WTC11 (cell line): ENCODE data around the gene NCAPH2. TPM values are rescaled to one million over a fixed set of nuclear protein-coding genes. Genes with fewer than 3 reads are reported as not detected.
A peak's percentile ranks its signal among the peaks of the same experiment; 100 is the strongest.

ENCODE experiments used
- ATAC-seq: fragments of 200-7000 bp; cut with Tn5 transposase; 2 replicates; pipeline ENCODE4 v1.10.0; 2021; ENCODE audit warnings: mild to moderate bottlenecking, moderate library complexity
- CTCF ChIA-PET: fragments of 300-600 bp; sonication (Branson Sonifier 250); formaldehyde crosslinking; loops from one replicate; lab custom pipeline; 2021; ENCODE audit warnings: antibody characterized with exemption; lab: Charles Lee
- POLR2A ChIA-PET: fragments of 350-600 bp; sonication (Branson Sonifier 250); formaldehyde crosslinking; loops from one replicate; lab custom pipeline; 2021; ENCODE audit warnings: antibody characterized with exemption; lab: Charles Lee
- DNase-seq: peaks from one replicate; pipeline ENCODE4 v3.0.0; 2021; ENCODE audit warnings: low spot score
- H3K27ac Mint-ChIP-seq: 2 replicates; pipeline ENCODE4 v1.8.0; 2021; ENCODE audit warnings: mixed read lengths
- H3K27me3 Mint-ChIP-seq: 2 replicates; pipeline ENCODE4 v1.8.0; 2021; ENCODE audit warnings: low read depth, mild to moderate bottlenecking, moderate library complexity, mixed read lengths
- H3K36me3 Mint-ChIP-seq: 2 replicates; pipeline ENCODE4 v1.8.0; 2021; ENCODE audit warnings: mixed read lengths
- H3K4me1 Mint-ChIP-seq: 2 replicates; pipeline ENCODE4 v1.8.0; 2022; ENCODE audit warnings: mixed read lengths
- H3K4me3 Mint-ChIP-seq: 2 replicates; pipeline ENCODE4 v1.8.0; 2021; ENCODE audit warnings: mild to moderate bottlenecking, moderate library complexity, mixed read lengths
- H3K9me3 Mint-ChIP-seq: 2 replicates; pipeline ENCODE4 v1.8.0; 2021; ENCODE audit warnings: mixed read lengths
- ETV6 ChIP-seq: sonication (generic); formaldehyde crosslinking; IDR thresholded peaks from 2 replicates; pipeline ENCODE4 v1.8.1; 2022; ENCODE audit warnings: mild to moderate bottlenecking, missing genetic modification reagents
- FOXJ3 ChIP-seq: sonication (generic); formaldehyde crosslinking; IDR thresholded peaks from 2 replicates; pipeline ENCODE4 v1.9.0; 2021; ENCODE audit warnings: missing genetic modification reagents, mild to moderate bottlenecking, borderline replicate concordance
- GTF2I ChIP-seq: fragments of 250-450 bp; sonication (Bioruptor Pico); conservative IDR thresholded peaks from 2 replicates; pipeline ENCODE4 v1.4.0; 2021; ENCODE audit warnings: mild to moderate bottlenecking
- HMGA2 ChIP-seq: fragments of 250-450 bp; sonication (Bioruptor Pico); IDR thresholded peaks from 2 replicates; pipeline ENCODE4 v1.4.0; 2021; ENCODE audit warnings: mild to moderate bottlenecking, moderate library complexity
- MXD4 ChIP-seq: fragments of 250-450 bp; sonication (Bioruptor Pico); IDR thresholded peaks from 2 replicates; pipeline ENCODE4 v1.8.0; 2021; ENCODE audit warnings: mild to moderate bottlenecking, moderate library complexity, borderline replicate concordance
- NFE2L1 ChIP-seq: sonication (generic); formaldehyde crosslinking; IDR thresholded peaks from 2 replicates; pipeline ENCODE4 v1.8.1; 2023; ENCODE audit warnings: missing genetic modification reagents
- PRRX2 ChIP-seq: fragments of 250-450 bp; sonication (Bioruptor Pico); IDR thresholded peaks from 2 replicates; pipeline ENCODE4 v1.8.0; 2021; ENCODE audit warnings: mild to moderate bottlenecking
- RORB ChIP-seq: fragments of 250-450 bp; sonication (Bioruptor Pico); IDR thresholded peaks from 2 replicates; pipeline ENCODE4 v1.9.0; 2021; ENCODE audit warnings: mild to moderate bottlenecking
- TCF7 ChIP-seq: sonication (generic); formaldehyde crosslinking; IDR thresholded peaks from 2 replicates; pipeline ENCODE4 v1.8.0; 2022; ENCODE audit warnings: mild to moderate bottlenecking, low read depth, missing genetic modification reagents, moderate library complexity
- TP53 ChIP-seq: sonication (generic); formaldehyde crosslinking; IDR thresholded peaks from 2 replicates; pipeline ENCODE4 v1.8.1; 2023; ENCODE audit warnings: mild to moderate bottlenecking, missing genetic modification reagents
- ZBTB21 ChIP-seq: sonication (generic); formaldehyde crosslinking; IDR thresholded peaks from 2 replicates; pipeline ENCODE4 v1.8.1; 2023; ENCODE audit warnings: mild to moderate bottlenecking, missing genetic modification reagents, borderline replicate concordance
- ZNF121 ChIP-seq: sonication (generic); formaldehyde crosslinking; IDR thresholded peaks from 2 replicates; pipeline ENCODE4 v1.8.0; 2023; ENCODE audit warnings: missing genetic modification reagents
- ZNF219 ChIP-seq: sonication (generic); formaldehyde crosslinking; IDR thresholded peaks from 2 replicates; pipeline ENCODE4 v1.8.0; 2023; ENCODE audit warnings: missing genetic modification reagents, mild to moderate bottlenecking, borderline replicate concordance
- ZNF416 ChIP-seq: fragments of 250-450 bp; sonication (Bioruptor Pico); IDR thresholded peaks from 2 replicates; pipeline ENCODE4 v1.9.0; 2021; ENCODE audit warnings: mild to moderate bottlenecking, inconsistent platforms
- total RNA-seq: library from RNA; stranded (reverse); gene quantifications from 3 replicates; pipeline ENCODE4 v1.2.3, GENCODE V29; 2021
- TF ChIP-seq, protein P1 (sequence below): sonication (generic); formaldehyde crosslinking; IDR thresholded peaks from 2 replicates; pipeline ENCODE4 v1.8.0; 2023; ENCODE audit warnings: mild to moderate bottlenecking, missing genetic modification reagents
- TF ChIP-seq, protein P2 (sequence below): fragments of 200-600 bp; IDR thresholded peaks from 2 replicates; pipeline ENCODE4 v1.8.0; 2022; ENCODE audit warnings: antibody characterized with exemption
- TF ChIP-seq, protein P3 (sequence below): sonication (generic); formaldehyde crosslinking; IDR thresholded peaks from 2 replicates; pipeline ENCODE4 v1.8.1; 2022; ENCODE audit warnings: missing genetic modification reagents, borderline replicate concordance
- TF ChIP-seq, protein P4 (sequence below): sonication (generic); formaldehyde crosslinking; IDR thresholded peaks from 2 replicates; pipeline ENCODE4 v1.8.1; 2022; ENCODE audit warnings: mild to moderate bottlenecking, moderate library complexity, missing genetic modification reagents
- TF ChIP-seq, protein P5 (sequence below): fragments of 250-450 bp; sonication (Bioruptor Pico); IDR thresholded peaks from 2 replicates; pipeline ENCODE4 v1.8.0; 2021; ENCODE audit warnings: mild to moderate bottlenecking

Gene NCAPH2
- total RNA-seq, 1 experiment from 2014 or later, result 78.4 TPM

DNA sequence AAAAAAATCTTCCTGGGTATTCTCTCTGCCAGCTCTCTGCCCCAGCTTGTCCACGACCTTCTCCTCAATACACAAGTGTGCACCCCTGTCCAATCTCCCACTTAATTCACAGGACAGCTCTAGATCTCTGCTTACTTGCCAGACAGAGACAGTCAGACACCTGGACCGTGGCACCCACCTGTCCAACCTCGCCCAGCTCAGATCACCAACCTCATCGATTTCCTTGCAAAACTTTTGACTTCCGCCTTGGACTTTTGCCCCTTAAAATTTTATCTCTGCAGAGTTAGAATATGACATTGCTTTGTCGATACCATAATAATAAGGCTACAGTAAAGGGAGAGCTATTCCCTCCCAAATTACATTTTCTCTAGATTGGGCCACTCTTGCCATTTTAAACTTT, 10.9 kb upstream of the NCAPH2 start:
- H3K9me3 Mint-ChIP-seq, result no peaks in the 10 kb centered on the region
- TF ChIP-seq GTF2I (CRISPR knock-in tag), result no peak
- TF ChIP-seq TP53 (CRISPR knock-in tag), result no peak
- no peak for TF ChIP-seq TCF7 (CRISPR knock-in tag)
- no peak for TF ChIP-seq MXD4 (CRISPR knock-in tag)
- TF ChIP-seq ZBTB21 (CRISPR knock-in tag), result no peak
- TF ChIP-seq RORB (CRISPR knock-in tag), result no peak
- no peak for TF ChIP-seq HMGA2
- no peak for TF ChIP-seq FOXJ3
- TF ChIP-seq, protein P1, sequence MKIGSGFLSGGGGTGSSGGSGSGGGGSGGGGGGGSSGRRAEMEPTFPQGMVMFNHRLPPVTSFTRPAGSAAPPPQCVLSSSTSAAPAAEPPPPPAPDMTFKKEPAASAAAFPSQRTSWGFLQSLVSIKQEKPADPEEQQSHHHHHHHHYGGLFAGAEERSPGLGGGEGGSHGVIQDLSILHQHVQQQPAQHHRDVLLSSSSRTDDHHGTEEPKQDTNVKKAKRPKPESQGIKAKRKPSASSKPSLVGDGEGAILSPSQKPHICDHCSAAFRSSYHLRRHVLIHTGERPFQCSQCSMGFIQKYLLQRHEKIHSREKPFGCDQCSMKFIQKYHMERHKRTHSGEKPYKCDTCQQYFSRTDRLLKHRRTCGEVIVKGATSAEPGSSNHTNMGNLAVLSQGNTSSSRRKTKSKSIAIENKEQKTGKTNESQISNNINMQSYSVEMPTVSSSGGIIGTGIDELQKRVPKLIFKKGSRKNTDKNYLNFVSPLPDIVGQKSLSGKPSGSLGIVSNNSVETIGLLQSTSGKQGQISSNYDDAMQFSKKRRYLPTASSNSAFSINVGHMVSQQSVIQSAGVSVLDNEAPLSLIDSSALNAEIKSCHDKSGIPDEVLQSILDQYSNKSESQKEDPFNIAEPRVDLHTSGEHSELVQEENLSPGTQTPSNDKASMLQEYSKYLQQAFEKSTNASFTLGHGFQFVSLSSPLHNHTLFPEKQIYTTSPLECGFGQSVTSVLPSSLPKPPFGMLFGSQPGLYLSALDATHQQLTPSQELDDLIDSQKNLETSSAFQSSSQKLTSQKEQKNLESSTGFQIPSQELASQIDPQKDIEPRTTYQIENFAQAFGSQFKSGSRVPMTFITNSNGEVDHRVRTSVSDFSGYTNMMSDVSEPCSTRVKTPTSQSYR (CRISPR knock-in tag), result no peak
- TF ChIP-seq PRRX2 (CRISPR knock-in tag), result no peak
- TF ChIP-seq NFE2L1 (CRISPR knock-in tag), result no peak
- peaks cover 4% of the 10 kb centered on the region for H3K27me3 Mint-ChIP-seq
- H3K27ac Mint-ChIP-seq, result no peak overlapping the region
- no peak overlapping the region for H3K4me3 Mint-ChIP-seq
- no peak for ATAC-seq
- DNase-seq, result no peak
- peaks cover 6% of the 10 kb centered on the region for H3K4me1 Mint-ChIP-seq
- no peaks in the 10 kb centered on the region for H3K36me3 Mint-ChIP-seq
- POLR2A ChIA-PET, result interaction anchor here (0.7 to 1.5 kb wide), 2 partner anchors 12 to 31 kb away, joined by 3 to 4 read pairs; no protein-coding TSS in a partner anchor
- CTCF ChIA-PET, result interaction anchor here (0.6 to 2.6 kb wide), 17 partner anchors 9 to 264 kb away, joined by 3 to 24 read pairs (median 6); partner anchors contain the start of genes ADM2, LMF2, NCAPH2 and SCO2

DNA sequence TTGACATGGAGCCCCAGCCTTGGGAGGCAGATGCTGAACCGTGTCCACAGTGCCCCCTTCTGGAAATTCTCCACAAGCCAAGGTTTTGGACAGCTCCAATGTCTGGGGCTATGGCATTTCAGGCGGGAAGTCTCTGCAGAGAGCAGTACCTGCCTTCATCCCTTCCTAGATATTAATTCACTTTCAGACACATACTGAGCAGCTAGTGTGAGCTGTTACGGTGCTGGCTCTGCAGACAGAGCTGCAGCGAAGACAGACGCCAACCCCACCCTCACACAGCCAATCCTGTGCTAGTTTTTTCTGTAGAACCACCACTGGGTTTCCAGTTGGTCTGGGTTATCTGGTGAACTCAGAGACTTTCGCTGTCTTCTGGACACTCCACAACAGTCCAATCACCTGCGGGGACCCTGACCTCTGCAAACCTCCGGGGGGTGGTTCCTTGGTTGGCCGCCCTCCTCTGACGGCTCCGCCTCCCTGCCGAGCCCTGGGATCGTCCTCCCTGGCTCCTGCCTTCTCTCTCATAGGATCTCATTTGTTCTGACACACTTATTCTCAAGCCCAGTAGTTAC, 9.6 kb upstream of the NCAPH2 start:
- ChIA-PET POLR2A (interaction anchor here (0.6 to 1.5 kb wide), 2 partner anchors 13 to 34 kb away, joined by 3 read pairs; no protein-coding TSS in a partner anchor), CTCF (interaction anchor here (0.6 to 2.6 kb wide), 33 partner anchors 8 to 276 kb away, joined by 3 to 24 read pairs (median 5); partner anchors contain the start of genes ADM2, HDAC10, LMF2 and NCAPH2)
- TF ChIP-seq PRRX2 (CRISPR knock-in tag) (no peak), ZNF121 (CRISPR knock-in tag) (no peak), TCF7 (CRISPR knock-in tag) (no peak), ZNF219 (no peak)
- TF ChIP-seq, protein P2, sequence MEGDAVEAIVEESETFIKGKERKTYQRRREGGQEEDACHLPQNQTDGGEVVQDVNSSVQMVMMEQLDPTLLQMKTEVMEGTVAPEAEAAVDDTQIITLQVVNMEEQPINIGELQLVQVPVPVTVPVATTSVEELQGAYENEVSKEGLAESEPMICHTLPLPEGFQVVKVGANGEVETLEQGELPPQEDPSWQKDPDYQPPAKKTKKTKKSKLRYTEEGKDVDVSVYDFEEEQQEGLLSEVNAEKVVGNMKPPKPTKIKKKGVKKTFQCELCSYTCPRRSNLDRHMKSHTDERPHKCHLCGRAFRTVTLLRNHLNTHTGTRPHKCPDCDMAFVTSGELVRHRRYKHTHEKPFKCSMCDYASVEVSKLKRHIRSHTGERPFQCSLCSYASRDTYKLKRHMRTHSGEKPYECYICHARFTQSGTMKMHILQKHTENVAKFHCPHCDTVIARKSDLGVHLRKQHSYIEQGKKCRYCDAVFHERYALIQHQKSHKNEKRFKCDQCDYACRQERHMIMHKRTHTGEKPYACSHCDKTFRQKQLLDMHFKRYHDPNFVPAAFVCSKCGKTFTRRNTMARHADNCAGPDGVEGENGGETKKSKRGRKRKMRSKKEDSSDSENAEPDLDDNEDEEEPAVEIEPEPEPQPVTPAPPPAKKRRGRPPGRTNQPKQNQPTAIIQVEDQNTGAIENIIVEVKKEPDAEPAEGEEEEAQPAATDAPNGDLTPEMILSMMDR, result peak; percentile 33; the same call in 1 of the 2 replicates
- TF ChIP-seq, protein P3, sequence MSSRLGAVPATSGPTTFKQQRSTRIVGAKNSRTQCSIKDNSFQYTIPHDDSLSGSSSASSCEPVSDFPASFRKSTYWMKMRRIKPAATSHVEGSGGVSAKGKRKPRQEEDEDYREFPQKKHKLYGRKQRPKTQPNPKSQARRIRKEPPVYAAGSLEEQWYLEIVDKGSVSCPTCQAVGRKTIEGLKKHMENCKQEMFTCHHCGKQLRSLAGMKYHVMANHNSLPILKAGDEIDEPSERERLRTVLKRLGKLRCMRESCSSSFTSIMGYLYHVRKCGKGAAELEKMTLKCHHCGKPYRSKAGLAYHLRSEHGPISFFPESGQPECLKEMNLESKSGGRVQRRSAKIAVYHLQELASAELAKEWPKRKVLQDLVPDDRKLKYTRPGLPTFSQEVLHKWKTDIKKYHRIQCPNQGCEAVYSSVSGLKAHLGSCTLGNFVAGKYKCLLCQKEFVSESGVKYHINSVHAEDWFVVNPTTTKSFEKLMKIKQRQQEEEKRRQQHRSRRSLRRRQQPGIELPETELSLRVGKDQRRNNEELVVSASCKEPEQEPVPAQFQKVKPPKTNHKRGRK, result no peak
- H3K4me3 Mint-ChIP-seq, result no peak overlapping the region
- no peaks in the 10 kb centered on the region for H3K9me3 Mint-ChIP-seq
- H3K27ac Mint-ChIP-seq, result no peak overlapping the region
- peak; percentile 97 for ATAC-seq
- H3K36me3 Mint-ChIP-seq, result no peaks in the 10 kb centered on the region
- peaks cover 3% of the 10 kb centered on the region for H3K27me3 Mint-ChIP-seq
- peaks cover 6% of the 10 kb centered on the region for H3K4me1 Mint-ChIP-seq
- peak; percentile 85 for DNase-seq

DNA sequence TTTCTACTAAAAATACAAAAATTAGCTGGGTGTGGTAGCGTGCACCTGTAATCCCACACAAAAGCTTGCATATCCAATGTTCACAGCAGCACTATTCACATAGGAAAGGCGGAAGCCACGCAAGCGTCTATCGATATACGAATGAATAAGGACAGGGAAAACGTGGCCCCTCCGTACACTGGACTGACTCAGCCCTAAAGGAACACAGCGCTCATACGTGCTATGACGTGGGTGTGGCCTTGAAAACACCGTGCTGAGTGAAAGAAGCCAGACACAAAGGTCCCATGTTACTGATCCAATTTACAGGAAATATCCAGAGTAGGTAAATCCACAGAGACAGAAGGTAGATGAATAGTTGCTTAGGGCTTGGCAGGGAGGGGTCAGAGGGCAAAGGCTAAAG, 7.6 kb upstream of the NCAPH2 start:
- Mint-ChIP-seq H3K27me3 (no peaks in the 10 kb centered on the region; the same call in 1 of the 2 replicates), H3K9me3 (no peaks in the 10 kb centered on the region), H3K36me3 (no peaks in the 10 kb centered on the region), H3K4me3 (no peak overlapping the region), H3K27ac (no peak overlapping the region), H3K4me1 (peaks cover 6% of the 10 kb centered on the region)
- no peak for DNase-seq
- ChIA-PET POLR2A (no interaction called here), CTCF (interaction anchor here (0.6 kb wide), 1 partner anchor 62 kb away, joined by 3 read pairs; the partner anchor contains the start of gene SYCE3)
- TF ChIP-seq, protein P4, sequence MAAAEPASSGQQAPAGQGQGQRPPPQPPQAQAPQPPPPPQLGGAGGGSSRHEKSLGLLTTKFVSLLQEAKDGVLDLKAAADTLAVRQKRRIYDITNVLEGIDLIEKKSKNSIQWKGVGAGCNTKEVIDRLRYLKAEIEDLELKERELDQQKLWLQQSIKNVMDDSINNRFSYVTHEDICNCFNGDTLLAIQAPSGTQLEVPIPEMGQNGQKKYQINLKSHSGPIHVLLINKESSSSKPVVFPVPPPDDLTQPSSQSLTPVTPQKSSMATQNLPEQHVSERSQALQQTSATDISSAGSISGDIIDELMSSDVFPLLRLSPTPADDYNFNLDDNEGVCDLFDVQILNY (CRISPR knock-in tag), result no peak
- TF ChIP-seq, protein P5, sequence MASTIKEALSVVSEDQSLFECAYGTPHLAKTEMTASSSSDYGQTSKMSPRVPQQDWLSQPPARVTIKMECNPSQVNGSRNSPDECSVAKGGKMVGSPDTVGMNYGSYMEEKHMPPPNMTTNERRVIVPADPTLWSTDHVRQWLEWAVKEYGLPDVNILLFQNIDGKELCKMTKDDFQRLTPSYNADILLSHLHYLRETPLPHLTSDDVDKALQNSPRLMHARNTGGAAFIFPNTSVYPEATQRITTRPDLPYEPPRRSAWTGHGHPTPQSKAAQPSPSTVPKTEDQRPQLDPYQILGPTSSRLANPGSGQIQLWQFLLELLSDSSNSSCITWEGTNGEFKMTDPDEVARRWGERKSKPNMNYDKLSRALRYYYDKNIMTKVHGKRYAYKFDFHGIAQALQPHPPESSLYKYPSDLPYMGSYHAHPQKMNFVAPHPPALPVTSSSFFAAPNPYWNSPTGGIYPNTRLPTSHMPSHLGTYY (CRISPR knock-in tag), result no peak
- TF ChIP-seq ETV6, result no peak
- no peak for TF ChIP-seq ZNF416
- ATAC-seq, result no peak
